ENCODE results near the gene BAIAP2L2.

The BAIAP2L2 gene

DNA sequence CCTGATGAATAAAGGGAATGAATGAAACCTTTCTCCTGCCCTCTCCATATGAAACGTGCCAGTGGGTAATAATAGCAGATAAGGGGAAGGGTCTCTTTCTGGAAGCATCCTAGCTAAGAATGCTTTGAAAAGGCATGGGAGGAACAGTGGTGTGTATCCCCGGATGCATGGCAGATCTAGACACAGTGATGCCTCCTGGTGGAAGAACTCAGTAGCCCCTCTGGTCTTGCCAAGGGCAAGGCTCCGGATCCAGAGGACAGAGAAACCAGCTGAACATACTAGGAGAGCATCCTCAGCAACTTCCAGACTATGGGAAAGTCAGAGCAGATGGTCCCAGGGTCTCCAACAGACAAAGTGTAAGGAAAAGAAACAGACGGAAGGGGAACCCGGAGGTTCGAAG lies 6.4 kb downstream of the BAIAP2L2 start:
- H3K9me2 ChIP-seq (replicated peaks; ENCODE audit: control insufficient read depth, low read length) = no peaks in the 10 kb centered on the region
- H3K36me3 ChIP-seq (ENCODE audit: control insufficient read depth, low read length) = no peaks in the 10 kb centered on the region
- no peak overlapping the region for H3K4me3 ChIP-seq (ENCODE audit: low read length)
- TF ChIP-seq, protein P1, sequence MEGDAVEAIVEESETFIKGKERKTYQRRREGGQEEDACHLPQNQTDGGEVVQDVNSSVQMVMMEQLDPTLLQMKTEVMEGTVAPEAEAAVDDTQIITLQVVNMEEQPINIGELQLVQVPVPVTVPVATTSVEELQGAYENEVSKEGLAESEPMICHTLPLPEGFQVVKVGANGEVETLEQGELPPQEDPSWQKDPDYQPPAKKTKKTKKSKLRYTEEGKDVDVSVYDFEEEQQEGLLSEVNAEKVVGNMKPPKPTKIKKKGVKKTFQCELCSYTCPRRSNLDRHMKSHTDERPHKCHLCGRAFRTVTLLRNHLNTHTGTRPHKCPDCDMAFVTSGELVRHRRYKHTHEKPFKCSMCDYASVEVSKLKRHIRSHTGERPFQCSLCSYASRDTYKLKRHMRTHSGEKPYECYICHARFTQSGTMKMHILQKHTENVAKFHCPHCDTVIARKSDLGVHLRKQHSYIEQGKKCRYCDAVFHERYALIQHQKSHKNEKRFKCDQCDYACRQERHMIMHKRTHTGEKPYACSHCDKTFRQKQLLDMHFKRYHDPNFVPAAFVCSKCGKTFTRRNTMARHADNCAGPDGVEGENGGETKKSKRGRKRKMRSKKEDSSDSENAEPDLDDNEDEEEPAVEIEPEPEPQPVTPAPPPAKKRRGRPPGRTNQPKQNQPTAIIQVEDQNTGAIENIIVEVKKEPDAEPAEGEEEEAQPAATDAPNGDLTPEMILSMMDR (IDR thresholded peaks at IDR 0.05; ENCODE audit: low read depth, low read length, poor library complexity, severe bottlenecking) = peak; percentile 57
- TF ChIP-seq EZH2phosphoT487 (IDR thresholded peaks at IDR 0.05; ENCODE audit: borderline replicate concordance, low read length) = no peak
- H3K27ac ChIP-seq (ENCODE audit: low read depth, low read length) = no peak overlapping the region
- H3K27me3 ChIP-seq (ENCODE audit: control insufficient read depth, low read length) = no peaks in the 10 kb centered on the region
- H4K20me1 ChIP-seq (ENCODE audit: control insufficient read depth, insufficient read depth, low read depth, low read length) = no peaks in the 10 kb centered on the region
- no peaks in the 10 kb centered on the region for H3K4me1 ChIP-seq (ENCODE audit: control insufficient read depth, low read length)
- no peaks in the 10 kb centered on the region for H3F3A ChIP-seq (ENCODE audit: control insufficient read depth, insufficient read depth)
- H3K9me3 ChIP-seq (ENCODE audit: control insufficient read depth, insufficient read depth, low read length) = no peaks in the 10 kb centered on the region
- H3K4me2 ChIP-seq (ENCODE audit: low read length) = no peak overlapping the region
- H3K79me2 ChIP-seq (ENCODE audit: control insufficient read depth, low read length) = no peaks in the 10 kb centered on the region

DNA sequence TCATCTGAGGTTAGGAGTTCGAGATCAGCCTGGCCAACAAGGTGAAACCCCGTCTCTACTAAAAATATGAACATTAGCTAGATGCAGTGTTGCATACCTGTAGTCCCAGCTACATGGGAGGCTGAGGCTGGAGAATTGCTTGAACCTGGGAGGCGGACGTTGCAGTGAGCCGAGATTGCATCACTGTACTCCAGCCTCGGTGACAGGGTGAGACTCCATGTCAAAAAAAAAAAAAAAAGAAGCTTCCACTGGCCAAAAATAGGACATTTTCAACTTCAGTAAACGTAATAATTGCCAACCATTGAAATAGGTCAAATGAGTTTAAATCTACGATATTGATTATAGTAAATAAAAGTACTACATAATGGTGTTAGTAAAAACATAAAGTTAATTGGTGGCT lies 6.8 kb downstream of the BAIAP2L2 start:
- H3K4me2 ChIP-seq (ENCODE audit: low read length) = no peak overlapping the region
- no peaks in the 10 kb centered on the region for H3K9me3 ChIP-seq (ENCODE audit: control insufficient read depth, insufficient read depth, low read length)
- H3K27ac ChIP-seq (ENCODE audit: low read depth, low read length) = no peak overlapping the region
- H3K9me2 ChIP-seq (replicated peaks; ENCODE audit: control insufficient read depth, low read length) = no peaks in the 10 kb centered on the region
- H4K20me1 ChIP-seq (ENCODE audit: control insufficient read depth, insufficient read depth, low read depth, low read length) = no peaks in the 10 kb centered on the region
- H3K4me1 ChIP-seq (ENCODE audit: control insufficient read depth, low read length) = no peaks in the 10 kb centered on the region
- H3K79me2 ChIP-seq (ENCODE audit: control insufficient read depth, low read length) = no peaks in the 10 kb centered on the region
- H3K4me3 ChIP-seq (ENCODE audit: low read length) = no peak overlapping the region
- no peaks in the 10 kb centered on the region for H3K27me3 ChIP-seq (ENCODE audit: control insufficient read depth, low read length)
- H3K36me3 ChIP-seq (ENCODE audit: control insufficient read depth, low read length) = no peaks in the 10 kb centered on the region
- H3F3A ChIP-seq (ENCODE audit: control insufficient read depth, insufficient read depth) = no peaks in the 10 kb centered on the region
- TF ChIP-seq, protein P1 (IDR thresholded peaks at IDR 0.05; ENCODE audit: low read depth, low read length, poor library complexity, severe bottlenecking) = no peak
- no peak for TF ChIP-seq EZH2phosphoT487 (IDR thresholded peaks at IDR 0.05; ENCODE audit: borderline replicate concordance, low read length)

DNA sequence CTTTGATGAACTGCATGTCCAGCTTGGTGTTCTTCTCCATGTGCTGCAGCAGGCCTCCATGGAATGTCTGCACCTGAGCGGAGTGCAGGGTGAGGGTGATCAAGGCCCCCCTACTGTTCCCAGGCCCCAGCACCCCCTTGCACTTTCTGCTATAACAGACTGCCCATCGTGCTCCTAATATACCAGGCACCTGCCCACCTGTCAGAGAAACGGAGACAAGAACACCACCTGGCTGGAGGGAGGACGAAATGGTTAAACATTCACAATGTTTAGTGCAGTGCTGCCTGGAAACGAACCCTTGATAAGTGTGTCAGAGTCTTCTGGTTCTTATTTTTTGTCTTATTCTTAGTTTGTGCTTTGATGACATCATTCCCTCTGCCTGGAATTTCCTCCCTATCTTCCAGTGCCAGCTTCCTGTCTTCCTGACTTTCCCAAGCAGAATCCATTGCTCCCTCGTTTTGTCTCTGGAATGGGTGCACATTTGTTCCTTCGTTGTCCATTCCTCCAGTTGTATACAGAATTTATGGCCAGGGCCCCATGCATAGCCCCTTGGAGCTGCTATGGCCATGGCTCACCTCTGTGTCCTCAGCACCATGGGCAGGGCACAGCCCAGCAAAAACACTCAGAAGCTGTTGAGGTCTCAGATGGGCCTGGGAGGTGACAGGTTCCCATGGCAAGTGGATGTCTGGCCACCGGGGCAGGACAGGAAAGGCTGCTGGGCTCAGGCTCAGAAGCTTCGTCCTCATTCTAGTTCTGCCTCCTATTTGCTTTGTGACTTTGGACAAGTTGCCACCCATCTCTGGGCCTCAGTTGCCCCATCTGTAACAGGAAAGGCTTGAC lies 11.9 kb downstream of the BAIAP2L2 start:
- Histone ChIP-seq H3K9me3 (ENCODE audit: control insufficient read depth, insufficient read depth, low read length) (no peaks in the 10 kb centered on the region), H3K27me3 (ENCODE audit: control insufficient read depth, low read length) (no peaks in the 10 kb centered on the region), H3K36me3 (ENCODE audit: control insufficient read depth, low read length) (no peaks in the 10 kb centered on the region), H3K9me2 (replicated peaks; ENCODE audit: control insufficient read depth, low read length) (no peaks in the 10 kb centered on the region), H3K27ac (ENCODE audit: low read depth, low read length) (no peak overlapping the region), H3K4me2 (ENCODE audit: low read length) (no peak overlapping the region), H3K4me1 (ENCODE audit: control insufficient read depth, low read length) (no peaks in the 10 kb centered on the region), H4K20me1 (ENCODE audit: control insufficient read depth, insufficient read depth, low read depth, low read length) (no peaks in the 10 kb centered on the region), H3K79me2 (ENCODE audit: control insufficient read depth, low read length) (no peaks in the 10 kb centered on the region), H3K4me3 (ENCODE audit: low read length) (no peak overlapping the region), H3F3A (ENCODE audit: control insufficient read depth, insufficient read depth) (no peaks in the 10 kb centered on the region)
- TF ChIP-seq, protein P1 (IDR thresholded peaks at IDR 0.05; ENCODE audit: low read depth, low read length, poor library complexity, severe bottlenecking) = no peak
- no peak for TF ChIP-seq EZH2phosphoT487 (IDR thresholded peaks at IDR 0.05; ENCODE audit: borderline replicate concordance, low read length)

Measured in DOHH2 (cell line).